ENCODE results near the gene NRG3. TPM values are rescaled to one million over a fixed set of nuclear protein-coding genes. Genes with fewer than 3 reads are reported as not detected.

NRG3 gene
- total RNA-seq, 1 donor from 2014 or later = 6.1 TPM

GRCh38 chr10:82643076-82643475 is 768.1 kb downstream of the NRG3 start:
- DNase-seq (ENCODE audit: extremely low spot score, unreplicated experiment) = no peak
- no peaks in the 10 kb centered on the region for H3K27me3 Mint-ChIP-seq
- peaks cover 4% of the 10 kb centered on the region for H3K36me3 Mint-ChIP-seq
- peaks cover 9% of the 10 kb centered on the region for H3K9me3 Mint-ChIP-seq
- no peak overlapping the region for H3K27ac Mint-ChIP-seq
- H3K4me3 Mint-ChIP-seq = no peak overlapping the region
- H3K4me1 Mint-ChIP-seq (ENCODE audit: unreplicated experiment) = peaks cover 6% of the 10 kb centered on the region
- no peak for TF ChIP-seq CTCF (conservative IDR thresholded peaks at IDR 0.05)

GRCh38 chr10:82643601-82644000 is 768.6 kb downstream of the NRG3 start:
- Mint-ChIP-seq H3K27me3 (no peaks in the 10 kb centered on the region), H3K4me3 (no peak overlapping the region), H3K9me3 (peaks cover 9% of the 10 kb centered on the region), H3K27ac (no peak overlapping the region), H3K4me1 (ENCODE audit: unreplicated experiment) (peaks cover 6% of the 10 kb centered on the region), H3K36me3 (peaks cover 4% of the 10 kb centered on the region)
- no peak for DNase-seq (ENCODE audit: extremely low spot score, unreplicated experiment)
- no peak for TF ChIP-seq CTCF (conservative IDR thresholded peaks at IDR 0.05)

GRCh38 chr10:82645221-82645620 is 770.2 kb downstream of the NRG3 start:
- H3K27ac Mint-ChIP-seq = no peak overlapping the region
- H3K9me3 Mint-ChIP-seq = peaks cover 9% of the 10 kb centered on the region
- no peak overlapping the region for H3K4me3 Mint-ChIP-seq
- H3K27me3 Mint-ChIP-seq = no peaks in the 10 kb centered on the region
- no peak for TF ChIP-seq CTCF (conservative IDR thresholded peaks at IDR 0.05)
- H3K36me3 Mint-ChIP-seq = peaks cover 4% of the 10 kb centered on the region
- H3K4me1 Mint-ChIP-seq (ENCODE audit: unreplicated experiment) = peaks cover 6% of the 10 kb centered on the region
- DNase-seq (ENCODE audit: extremely low spot score, unreplicated experiment) = no peak

GRCh38 chr10:82653244-82654155 is 778.5 kb downstream of the NRG3 start:
- no peak for DNase-seq (ENCODE audit: extremely low spot score, unreplicated experiment)
- Mint-ChIP-seq H3K4me1 (ENCODE audit: unreplicated experiment) (peaks cover 10% of the 10 kb centered on the region), H3K27ac (no peak overlapping the region), H3K27me3 (no peaks in the 10 kb centered on the region), H3K36me3 (no peaks in the 10 kb centered on the region), H3K4me3 (no peak overlapping the region), H3K9me3 (no peaks in the 10 kb centered on the region)
- no peak for TF ChIP-seq CTCF (conservative IDR thresholded peaks at IDR 0.05)

GRCh38 chr10:82660205-82660604 is 785.2 kb downstream of the NRG3 start:
- peaks cover 4% of the 10 kb centered on the region for H3K4me1 Mint-ChIP-seq (ENCODE audit: unreplicated experiment)
- H3K9me3 Mint-ChIP-seq = no peaks in the 10 kb centered on the region
- H3K27ac Mint-ChIP-seq = no peak overlapping the region
- H3K27me3 Mint-ChIP-seq = no peaks in the 10 kb centered on the region
- H3K4me3 Mint-ChIP-seq = no peak overlapping the region
- TF ChIP-seq CTCF (conservative IDR thresholded peaks at IDR 0.05) = no peak
- no peak for DNase-seq (ENCODE audit: extremely low spot score, unreplicated experiment)
- H3K36me3 Mint-ChIP-seq = no peaks in the 10 kb centered on the region

Measured in type B pancreatic cell (in vitro differentiated cells).